Measurements from ENCODE around the gene SLC7A6.
"Not testable (repeated sequence)": the region's sequence is repeated elsewhere in the genome, so short reads cannot be mapped to it uniquely, and the experiment has no call there.

The SLC7A6 gene

DNA sequence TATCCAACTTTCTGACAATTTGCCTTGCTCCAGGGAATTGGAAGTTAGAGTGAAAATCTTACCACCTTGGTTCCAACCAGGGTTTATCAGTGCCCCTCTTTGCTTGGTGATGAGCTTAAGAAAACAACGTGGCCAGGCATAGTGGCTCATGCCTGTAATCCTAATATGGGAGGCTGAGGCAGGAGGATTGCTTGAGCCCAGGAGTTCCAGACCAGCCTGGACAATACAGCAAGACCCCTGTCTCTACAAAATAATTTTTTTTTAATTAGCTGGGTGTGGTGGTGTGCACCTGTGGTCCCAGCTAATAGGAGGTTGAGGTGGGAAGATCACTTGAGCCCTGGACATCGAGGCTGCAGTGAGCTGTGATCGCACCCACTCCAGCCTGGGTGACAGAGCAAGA is 21.4 kb downstream of the SLC7A6 start:
- TF ChIP-seq, protein P1, sequence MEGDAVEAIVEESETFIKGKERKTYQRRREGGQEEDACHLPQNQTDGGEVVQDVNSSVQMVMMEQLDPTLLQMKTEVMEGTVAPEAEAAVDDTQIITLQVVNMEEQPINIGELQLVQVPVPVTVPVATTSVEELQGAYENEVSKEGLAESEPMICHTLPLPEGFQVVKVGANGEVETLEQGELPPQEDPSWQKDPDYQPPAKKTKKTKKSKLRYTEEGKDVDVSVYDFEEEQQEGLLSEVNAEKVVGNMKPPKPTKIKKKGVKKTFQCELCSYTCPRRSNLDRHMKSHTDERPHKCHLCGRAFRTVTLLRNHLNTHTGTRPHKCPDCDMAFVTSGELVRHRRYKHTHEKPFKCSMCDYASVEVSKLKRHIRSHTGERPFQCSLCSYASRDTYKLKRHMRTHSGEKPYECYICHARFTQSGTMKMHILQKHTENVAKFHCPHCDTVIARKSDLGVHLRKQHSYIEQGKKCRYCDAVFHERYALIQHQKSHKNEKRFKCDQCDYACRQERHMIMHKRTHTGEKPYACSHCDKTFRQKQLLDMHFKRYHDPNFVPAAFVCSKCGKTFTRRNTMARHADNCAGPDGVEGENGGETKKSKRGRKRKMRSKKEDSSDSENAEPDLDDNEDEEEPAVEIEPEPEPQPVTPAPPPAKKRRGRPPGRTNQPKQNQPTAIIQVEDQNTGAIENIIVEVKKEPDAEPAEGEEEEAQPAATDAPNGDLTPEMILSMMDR (IDR thresholded peaks at IDR 0.05): no peak
- no peak for TF ChIP-seq ZFX (IDR thresholded peaks at IDR 0.05; ENCODE audit: borderline replicate concordance)
- no peak overlapping the region for H3K27ac ChIP-seq

DNA sequence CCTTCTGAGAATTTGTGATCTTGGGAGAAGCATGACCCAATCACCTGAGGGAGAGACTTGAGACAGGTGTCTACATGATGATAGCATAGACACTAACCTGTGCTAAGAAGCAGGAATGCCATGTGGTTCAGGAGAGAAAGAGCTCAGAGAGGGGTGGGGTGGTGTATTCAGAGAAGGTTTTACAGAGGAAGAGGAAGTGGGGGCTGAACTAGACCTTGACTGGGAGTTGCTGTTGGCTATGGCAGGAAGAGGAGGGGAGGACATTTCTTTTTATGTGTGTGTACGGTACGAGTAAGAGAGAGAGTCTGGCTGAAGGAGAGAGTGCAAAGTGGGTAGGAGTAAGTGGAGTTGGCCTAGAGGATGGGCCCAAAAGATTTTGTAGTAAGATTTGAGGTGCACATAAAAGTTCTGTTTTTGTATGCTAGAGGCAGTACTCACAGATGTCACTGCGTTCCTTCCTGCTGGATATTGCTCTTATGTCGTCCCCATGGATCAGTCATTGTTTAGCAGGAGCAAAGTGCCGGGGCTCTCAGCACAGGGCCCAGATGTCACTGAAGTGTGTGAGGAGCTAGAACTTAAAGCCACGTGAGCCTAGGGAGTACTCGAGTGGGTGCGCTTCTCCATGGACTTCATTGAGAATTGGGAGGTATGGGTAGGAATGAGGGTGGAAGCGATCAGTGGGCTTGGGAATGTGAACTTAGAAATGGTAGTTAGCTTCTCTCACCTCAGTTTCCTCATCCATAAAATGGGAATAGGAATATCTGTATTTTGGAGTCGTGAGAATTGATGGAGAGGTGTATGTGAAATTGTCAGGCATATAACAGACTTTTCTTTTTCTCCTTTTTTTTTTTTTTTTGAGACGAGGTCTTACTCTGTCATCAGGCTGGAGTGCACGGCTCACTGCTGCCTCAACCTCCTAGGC is 22.1 kb downstream of the SLC7A6 start:
- no peak overlapping the region for H3K27ac ChIP-seq
- TF ChIP-seq, protein P1 (IDR thresholded peaks at IDR 0.05): no peak
- no peak for TF ChIP-seq ZFX (IDR thresholded peaks at IDR 0.05; ENCODE audit: borderline replicate concordance)

DNA sequence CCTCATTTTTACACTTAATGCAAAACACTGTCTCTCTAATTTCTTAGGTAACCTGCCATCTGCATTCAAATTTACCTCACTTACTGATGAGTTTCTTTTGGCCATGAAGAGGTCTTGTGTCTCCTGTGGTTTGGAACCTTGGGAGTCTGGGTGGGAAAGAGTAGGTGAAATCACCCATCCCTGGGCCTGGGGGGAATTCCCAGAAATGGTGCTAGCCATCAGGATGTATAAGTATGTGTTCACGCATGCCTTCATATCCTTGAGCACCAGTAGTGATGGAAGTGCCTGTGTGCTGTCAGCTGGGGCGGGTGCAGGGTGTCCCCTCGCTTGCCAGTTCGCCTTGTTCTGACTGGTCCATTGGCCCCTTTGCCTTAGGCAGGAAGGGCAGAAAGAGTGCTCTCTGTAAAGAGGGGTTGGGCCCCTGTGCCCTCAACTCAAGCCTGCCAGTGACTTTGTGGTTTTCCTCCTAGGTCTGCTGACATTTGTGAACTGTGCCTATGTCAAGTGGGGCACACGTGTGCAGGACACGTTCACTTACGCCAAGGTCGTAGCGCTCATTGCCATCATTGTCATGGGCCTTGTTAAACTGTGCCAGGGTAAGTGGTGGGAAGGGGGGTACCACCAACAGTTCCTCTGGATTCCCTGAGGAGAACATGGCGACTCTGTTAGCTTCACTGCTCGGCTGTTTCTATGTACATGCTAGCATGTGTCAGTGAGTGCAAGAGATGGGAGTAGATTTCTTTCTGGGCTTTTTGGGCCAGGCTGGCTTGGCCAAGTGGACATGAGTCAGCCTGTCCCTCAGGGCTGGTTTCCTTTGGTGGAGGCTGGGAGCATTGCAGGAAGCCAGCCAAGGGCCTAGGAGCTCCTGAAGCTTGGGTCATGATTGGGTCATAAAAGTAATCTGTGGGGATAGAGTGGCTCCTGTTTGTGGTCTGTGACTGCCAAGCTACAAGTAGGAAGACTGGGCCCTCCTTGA is 23.2 kb downstream of the SLC7A6 start:
- TF ChIP-seq, protein P1 (IDR thresholded peaks at IDR 0.05): no peak
- no peak for TF ChIP-seq ZFX (IDR thresholded peaks at IDR 0.05; ENCODE audit: borderline replicate concordance)
- H3K27ac ChIP-seq: no peak overlapping the region

DNA sequence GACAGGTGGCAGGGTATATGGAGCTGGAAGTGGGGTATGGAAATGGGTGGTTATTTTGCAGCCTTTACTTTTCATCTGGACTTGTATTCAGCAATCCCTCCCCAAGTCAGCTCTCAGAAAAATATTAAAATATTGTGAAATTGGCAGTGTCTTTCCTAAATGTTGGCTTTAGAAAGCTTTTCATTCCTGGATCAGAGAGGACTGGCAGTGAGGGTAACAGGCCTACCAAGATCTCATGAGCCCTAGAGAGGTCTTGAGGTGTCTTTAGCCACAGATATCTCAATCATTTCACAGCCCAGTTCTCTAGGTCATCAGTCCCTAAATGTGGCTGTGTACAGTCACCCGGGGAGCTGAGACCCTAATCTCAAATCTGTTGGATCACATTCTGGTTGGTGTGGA is 23.9 kb downstream of the SLC7A6 start:
- H3K27ac ChIP-seq: no peak overlapping the region
- no peak for TF ChIP-seq ZFX (IDR thresholded peaks at IDR 0.05; ENCODE audit: borderline replicate concordance)
- TF ChIP-seq, protein P1 (IDR thresholded peaks at IDR 0.05): no peak

DNA sequence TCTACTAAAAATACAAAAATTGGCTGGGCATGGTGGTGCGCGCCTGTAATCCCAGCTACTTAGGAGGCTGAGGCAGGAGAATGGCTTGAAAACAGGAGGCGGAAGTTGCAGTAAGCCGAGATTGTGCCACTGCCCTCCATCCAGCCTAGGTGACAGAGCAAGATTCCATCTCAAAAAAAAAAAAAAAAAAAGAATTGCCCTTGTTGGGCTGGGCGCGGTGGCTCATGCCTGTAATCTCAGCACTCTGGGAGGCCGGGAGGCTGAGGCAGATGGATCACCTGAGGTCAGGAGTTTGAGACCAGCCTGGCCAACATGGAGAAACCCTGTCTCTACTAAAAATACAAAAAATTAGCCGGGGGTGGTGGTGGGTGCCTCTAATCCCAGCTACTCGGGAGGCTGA is 24.5 kb downstream of the SLC7A6 start:
- H3K27ac ChIP-seq: not testable (repeated sequence)

DNA sequence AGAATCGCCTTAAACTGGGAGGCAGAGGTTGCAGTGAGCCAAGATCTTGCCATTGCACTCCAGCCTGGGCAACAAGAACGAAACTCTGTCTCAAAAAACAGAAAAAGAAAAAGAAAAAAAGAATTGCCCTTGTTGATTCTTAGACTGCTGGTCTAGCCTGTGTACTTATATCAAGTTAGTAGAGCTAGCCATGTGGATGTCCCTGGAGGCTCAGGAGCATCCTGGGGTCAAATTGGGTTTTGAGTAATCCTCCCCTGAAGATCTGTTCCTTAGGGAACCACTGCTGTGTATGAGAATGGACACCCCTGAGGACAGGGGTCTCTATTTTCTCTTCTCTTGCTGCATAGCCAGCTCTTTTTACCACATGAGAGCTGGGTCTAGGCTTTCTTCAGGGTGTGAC is 24.9 kb downstream of the SLC7A6 start:
- H3K27ac ChIP-seq: no peak overlapping the region
- TF ChIP-seq, protein P1 (IDR thresholded peaks at IDR 0.05): no peak
- TF ChIP-seq ZFX (IDR thresholded peaks at IDR 0.05; ENCODE audit: borderline replicate concordance): no peak

DNA sequence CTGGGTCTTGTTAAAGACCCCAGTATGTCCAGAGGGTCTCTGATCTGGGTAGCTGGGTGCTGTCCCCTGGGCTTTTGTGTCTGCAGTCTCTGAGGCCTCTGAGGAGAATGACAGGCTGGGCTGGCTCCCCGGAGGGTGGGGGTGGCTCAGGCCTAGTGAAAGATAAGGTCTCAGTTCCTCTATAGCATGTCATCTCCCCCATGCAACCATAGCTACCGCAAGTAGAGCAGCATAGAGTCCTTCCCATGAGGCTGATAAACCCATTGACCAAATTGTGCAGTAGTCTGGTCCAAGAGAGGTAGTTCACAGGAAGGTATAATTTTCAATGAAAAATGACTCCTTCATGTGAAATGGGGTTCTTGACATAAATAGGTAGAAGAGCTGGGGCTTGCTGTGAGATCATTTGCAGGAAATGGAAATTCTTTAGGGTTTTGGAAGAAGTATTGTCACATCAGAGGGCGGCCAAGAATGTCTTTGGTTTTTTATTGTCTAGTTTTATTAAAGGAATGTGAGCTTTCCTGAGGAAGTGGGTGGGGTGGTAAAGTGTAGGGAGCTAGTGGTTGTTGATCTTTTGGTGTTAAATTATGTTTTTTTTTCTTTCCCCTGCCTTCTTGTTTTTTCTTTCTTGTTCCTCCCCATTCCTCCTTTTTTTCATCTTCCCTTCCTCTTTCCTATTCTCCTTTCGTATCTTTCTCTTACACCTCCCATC is 25.4 kb downstream of the SLC7A6 start:
- H3K27ac ChIP-seq: no peak overlapping the region

More for the DNA sequence above, 25.4 kb downstream of the SLC7A6 start:
- TF ChIP-seq, protein P1 (IDR thresholded peaks at IDR 0.05): no peak
- TF ChIP-seq ZFX (IDR thresholded peaks at IDR 0.05; ENCODE audit: borderline replicate concordance): no peak
